Neural progenitor cell (in vitro differentiated cells): ENCODE measurements around the gene LAYN. TPM values are rescaled to one million over a fixed set of nuclear protein-coding genes. Genes with fewer than 3 reads are reported as not detected.

Experiments
- DNase-seq: peaks from one replicate; pipeline ENCODE4 v3.0.0-alpha.2; 2016; ENCODE audit warnings: low spot score
- H2AFZ ChIP-seq: fragments of 200-600 bp; sonication (generic); replicated peaks from 2 replicates; pipeline ENCODE4 v1.6.1; 2016; ENCODE audit warnings: antibody characterized with exemption
- H3F3A ChIP-seq: fragments of 200-600 bp; sonication (generic); 2 replicates; pipeline ENCODE4 v1.6.1; 2016; ENCODE audit warnings: antibody characterized with exemption, low read depth
- H3K27ac ChIP-seq: fragments of 200-600 bp; sonication (generic); 2 replicates; pipeline ENCODE4 v1.5.1; 2016; ENCODE audit warnings: mild to moderate bottlenecking
- H3K27me3 ChIP-seq: fragments of 200-600 bp; sonication (generic); 2 replicates; pipeline ENCODE4 v1.6.1; 2016; ENCODE audit warnings: mild to moderate bottlenecking, moderate library complexity
- H3K36me3 ChIP-seq: fragments of 200-600 bp; sonication (generic); 2 replicates; pipeline ENCODE4 v1.5.1; 2016
- H3K4me1 ChIP-seq: fragments of 200-600 bp; sonication (generic); 2 replicates; pipeline ENCODE4 v1.6.1; 2016; ENCODE audit warnings: mixed run types
- H3K4me2 ChIP-seq: fragments of 200-600 bp; sonication (generic); 2 replicates; pipeline ENCODE4 v1.6.1; 2016
- H3K4me3 ChIP-seq: fragments of 200-600 bp; sonication (generic); 2 replicates; pipeline ENCODE4 v1.5.1; 2016
- H3K79me2 ChIP-seq: fragments of 200-600 bp; sonication (generic); 2 replicates; pipeline ENCODE4 v1.6.1; 2016; ENCODE audit warnings: low read depth
- H3K9ac ChIP-seq: fragments of 200-600 bp; sonication (generic); 2 replicates; pipeline ENCODE4 v1.6.1; 2016
- H3K9me3 ChIP-seq: fragments of 200-600 bp; sonication (generic); 2 replicates; pipeline ENCODE4 v1.5.1; 2016; ENCODE audit warnings: low read depth
- H4K20me1 ChIP-seq: fragments of 200-600 bp; sonication (generic); 2 replicates; pipeline ENCODE4 v1.6.1; 2016; ENCODE audit warnings: low read depth
- H3K27ac Mint-ChIP-seq: 3 replicates; pipeline ENCODE4 v1.8.0; 2021; ENCODE audit warnings: mixed read lengths
- H3K27me3 Mint-ChIP-seq: 2 replicates; pipeline ENCODE4 v1.8.0; 2022; ENCODE audit warnings: low read depth, mild to moderate bottlenecking, inconsistent platforms, moderate library complexity, mixed read lengths; ENCODE audit not compliant: insufficient read depth
- H3K36me3 Mint-ChIP-seq: 3 replicates; pipeline ENCODE4 v1.8.0; 2021; ENCODE audit warnings: mixed read lengths
- H3K4me1 Mint-ChIP-seq: 3 replicates; pipeline ENCODE4 v1.8.0; 2021; ENCODE audit warnings: mixed read lengths
- H3K4me3 Mint-ChIP-seq: 3 replicates; pipeline ENCODE4 v1.8.0; 2021; ENCODE audit warnings: mild to moderate bottlenecking, moderate library complexity, mixed read lengths
- H3K9me3 Mint-ChIP-seq: 3 replicates; pipeline ENCODE4 v1.8.0; 2020; ENCODE audit warnings: mixed read lengths
- CTCF ChIP-seq: fragments of 200-600 bp; sonication (generic); IDR thresholded peaks from 2 replicates; pipeline ENCODE4 v1.5.1; 2017; ENCODE audit warnings: antibody characterized with exemption, mild to moderate bottlenecking
- EZH2 ChIP-seq: fragments of 200-600 bp; sonication (generic); IDR thresholded peaks from 2 replicates; pipeline ENCODE4 v1.6.1; 2017; ENCODE audit warnings: antibody characterized with exemption, mild to moderate bottlenecking, moderate library complexity
- EZH2phosphoT487 ChIP-seq: fragments of 200-600 bp; sonication (generic); IDR thresholded peaks from 2 replicates; pipeline ENCODE4 v1.6.1; 2017; ENCODE audit warnings: antibody characterized with exemption
- total RNA-seq: library from RNA; depleted of rRNA; stranded (reverse); fragments of >200 nt; gene quantifications from 2 replicates; pipeline ENCODE4 v1.2.3, GENCODE V29; 2015; ENCODE audit warnings: low replicate concordance

Gene LAYN
- total RNA-seq, 1 donor from 2014 or later, result 0.26 TPM

GRCh38 chr11:111586388-111586831 lies 45.9 kb downstream of the LAYN start:
- H3K36me3 ChIP-seq, result peaks cover 4% of the 10 kb centered on the region
- no peak overlapping the region for H2AFZ ChIP-seq
- no peak overlapping the region for H3K4me2 ChIP-seq
- H3K4me3 ChIP-seq, result no peak overlapping the region
- Mint-ChIP-seq H3K4me1 (peaks cover 4% of the 10 kb centered on the region), H3K27ac (no peak overlapping the region), H3K36me3 (no peaks in the 10 kb centered on the region), H3K27me3 (peaks cover 4% of the 10 kb centered on the region), H3K4me3 (no peak overlapping the region), H3K9me3 (peaks cover 3% of the 10 kb centered on the region)
- no peak overlapping the region for H3K27ac ChIP-seq
- no peaks in the 10 kb centered on the region for H3K27me3 ChIP-seq
- H3K9me3 ChIP-seq, result peaks cover 5% of the 10 kb centered on the region
- H3K9ac ChIP-seq, result no peak overlapping the region
- H3F3A ChIP-seq, result no peaks in the 10 kb centered on the region
- no peaks in the 10 kb centered on the region for H3K79me2 ChIP-seq
- DNase-seq, result peak; percentile 57
- no peaks in the 10 kb centered on the region for H4K20me1 ChIP-seq
- no peaks in the 10 kb centered on the region for H3K4me1 ChIP-seq
- no peak for TF ChIP-seq EZH2
- peak; percentile 68 for TF ChIP-seq CTCF

GRCh38 chr11:111589114-111589513 lies 48.6 kb downstream of the LAYN start:
- Histone ChIP-seq H3F3A (no peaks in the 10 kb centered on the region), H3K4me1 (no peaks in the 10 kb centered on the region), H3K4me2 (no peak overlapping the region), H3K9ac (no peak overlapping the region), H3K9me3 (peaks cover 5% of the 10 kb centered on the region), H3K27ac (no peak overlapping the region), H3K4me3 (no peak overlapping the region), H3K36me3 (peaks cover 4% of the 10 kb centered on the region), H2AFZ (no peak overlapping the region), H3K79me2 (no peaks in the 10 kb centered on the region), H4K20me1 (no peaks in the 10 kb centered on the region), H3K27me3 (no peaks in the 10 kb centered on the region)
- Mint-ChIP-seq H3K4me3 (no peak overlapping the region), H3K36me3 (no peaks in the 10 kb centered on the region), H3K27ac (no peak overlapping the region), H3K9me3 (peaks cover 3% of the 10 kb centered on the region), H3K27me3 (peaks cover 2% of the 10 kb centered on the region), H3K4me1 (peaks cover 4% of the 10 kb centered on the region)
- no peak for DNase-seq
- TF ChIP-seq EZH2 (no peak), CTCF (no peak), EZH2phosphoT487 (no peak)

- Histone ChIP-seq H3K27me3 (no peaks in the 10 kb centered on the region), H2AFZ (no peak overlapping the region), H3K79me2 (no peaks in the 10 kb centered on the region), H3K36me3 (peaks cover 4% of the 10 kb centered on the region), H3K9ac (no peak overlapping the region), H4K20me1 (no peaks in the 10 kb centered on the region), H3K4me1 (no peaks in the 10 kb centered on the region), H3F3A (no peaks in the 10 kb centered on the region), H3K9me3 (peaks cover 5% of the 10 kb centered on the region), H3K27ac (no peak overlapping the region), H3K4me3 (no peak overlapping the region), H3K4me2 (no peak overlapping the region)
- H3K4me3 Mint-ChIP-seq, result no peak overlapping the region
- H3K36me3 Mint-ChIP-seq, result no peaks in the 10 kb centered on the region
- no peak for TF ChIP-seq CTCF
- TF ChIP-seq EZH2, result no peak
- no peak for TF ChIP-seq EZH2phosphoT487
- H3K9me3 Mint-ChIP-seq, result peaks cover 3% of the 10 kb centered on the region
- no peaks in the 10 kb centered on the region for H3K4me1 Mint-ChIP-seq
- peaks cover 2% of the 10 kb centered on the region for H3K27me3 Mint-ChIP-seq
- no peak overlapping the region for H3K27ac Mint-ChIP-seq
- DNase-seq, result no peak
Observed at GRCh38 chr11:111589886-111590499, 49.5 kb downstream of the LAYN start.
